ENCODE results near the gene PCMTD2. TPM values are rescaled to one million over a fixed set of nuclear protein-coding genes. Genes with fewer than 3 reads are reported as not detected.
A peak's percentile ranks its signal among the peaks of the same experiment; 100 is the strongest.
"Not testable (repeated sequence)": the region's sequence is repeated elsewhere in the genome, so short reads cannot be mapped to it uniquely, and the experiment has no call there.

Gene PCMTD2
- total RNA-seq, 1 donor, result 59.5 TPM

DNA sequence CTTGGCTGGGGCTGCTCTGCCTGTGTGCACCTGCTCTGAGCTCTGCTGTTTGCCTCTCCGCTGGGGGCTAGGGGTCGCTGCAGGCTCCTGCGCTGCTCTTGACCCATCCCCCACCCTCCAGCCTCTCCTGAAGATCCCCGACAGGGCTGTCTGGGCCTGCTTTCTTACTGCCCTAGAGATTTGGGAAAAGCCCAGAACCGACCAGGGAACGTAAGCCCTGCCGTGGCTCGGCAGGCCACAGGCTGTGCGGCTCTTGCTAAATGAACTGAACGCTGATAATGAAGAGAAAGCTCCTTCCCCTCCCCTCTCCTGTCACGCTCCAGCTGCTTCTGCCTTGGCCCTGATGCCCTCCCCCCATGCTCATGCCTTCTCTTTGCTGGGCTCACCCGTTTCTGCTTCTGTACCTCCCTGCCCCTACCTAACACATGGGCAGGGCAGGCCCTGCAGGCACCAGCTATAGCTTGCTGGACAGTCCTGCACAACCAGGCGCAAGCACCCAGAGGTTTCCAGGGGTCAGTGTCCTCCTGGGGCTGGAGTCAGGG lies 32.0 kb upstream of the PCMTD2 start:
- no peak for DNase-seq (ENCODE audit: low read depth in 2 of 3, low spot score in 2 of 3)

DNA sequence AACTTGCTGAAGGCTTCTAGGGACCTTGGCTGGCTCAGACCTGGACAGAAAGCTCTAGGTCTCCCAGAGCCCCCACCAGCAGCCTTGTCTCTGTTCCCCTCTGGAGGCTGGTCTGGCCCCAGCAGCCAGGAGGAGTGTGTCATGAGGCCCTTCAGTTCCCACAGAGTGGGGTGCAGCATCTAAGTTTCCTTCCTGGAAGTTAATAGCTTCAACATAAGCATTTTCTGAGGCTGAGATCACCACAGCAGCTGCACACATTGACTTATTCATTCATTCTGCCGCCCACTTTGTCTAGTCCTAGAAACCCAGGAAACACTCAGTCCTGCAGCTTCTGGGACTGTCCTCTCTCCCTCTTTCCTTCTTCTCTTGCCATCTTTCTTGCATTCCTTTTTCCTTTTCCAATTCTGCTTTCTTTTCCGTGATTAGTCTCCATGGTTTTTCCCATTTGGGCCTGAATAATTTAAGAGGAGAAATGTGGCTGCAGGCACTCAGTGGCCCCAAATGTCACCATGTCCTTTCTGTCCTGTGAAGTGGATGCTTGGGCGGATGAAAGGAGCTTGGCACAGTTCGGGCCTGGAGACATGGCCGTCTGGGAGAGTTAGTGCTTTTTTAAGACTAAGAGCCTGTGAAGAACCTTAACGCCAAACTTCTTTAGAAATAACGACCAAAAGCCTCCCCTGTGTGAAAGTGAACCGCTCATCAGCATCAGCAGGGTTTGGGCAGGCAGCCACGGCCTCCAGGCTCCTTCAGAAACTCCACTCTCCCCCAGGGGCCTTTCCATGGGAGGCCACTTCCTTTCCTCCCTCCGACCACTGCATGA lies 31.0 kb upstream of the PCMTD2 start:
- DNase-seq (ENCODE audit: low read depth in 2 of 3, low spot score in 2 of 3), result no peak

DNA sequence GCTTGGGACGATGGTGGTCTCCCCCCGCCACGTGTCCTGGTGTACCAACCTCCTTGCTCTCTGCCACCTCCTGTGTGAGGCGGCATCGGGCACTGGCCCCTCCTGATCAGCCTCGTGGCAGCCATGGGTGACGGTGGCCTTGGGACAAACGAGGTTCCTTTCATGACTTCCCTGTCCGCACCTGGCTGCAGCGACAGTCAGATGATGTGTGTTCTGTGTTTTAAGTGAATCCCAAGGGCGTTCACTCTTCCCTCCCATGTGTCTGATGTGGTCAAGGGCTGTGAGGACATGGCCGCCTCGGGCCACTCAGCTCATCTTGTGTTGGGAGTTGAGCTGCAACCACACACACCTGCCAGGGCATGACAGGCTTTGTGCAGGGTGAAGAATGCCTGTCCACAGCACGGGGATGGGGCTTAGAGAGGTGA lies 30.4 kb upstream of the PCMTD2 start:
- DNase-seq (ENCODE audit: low read depth in 2 of 3, low spot score in 2 of 3), result no peak

DNA sequence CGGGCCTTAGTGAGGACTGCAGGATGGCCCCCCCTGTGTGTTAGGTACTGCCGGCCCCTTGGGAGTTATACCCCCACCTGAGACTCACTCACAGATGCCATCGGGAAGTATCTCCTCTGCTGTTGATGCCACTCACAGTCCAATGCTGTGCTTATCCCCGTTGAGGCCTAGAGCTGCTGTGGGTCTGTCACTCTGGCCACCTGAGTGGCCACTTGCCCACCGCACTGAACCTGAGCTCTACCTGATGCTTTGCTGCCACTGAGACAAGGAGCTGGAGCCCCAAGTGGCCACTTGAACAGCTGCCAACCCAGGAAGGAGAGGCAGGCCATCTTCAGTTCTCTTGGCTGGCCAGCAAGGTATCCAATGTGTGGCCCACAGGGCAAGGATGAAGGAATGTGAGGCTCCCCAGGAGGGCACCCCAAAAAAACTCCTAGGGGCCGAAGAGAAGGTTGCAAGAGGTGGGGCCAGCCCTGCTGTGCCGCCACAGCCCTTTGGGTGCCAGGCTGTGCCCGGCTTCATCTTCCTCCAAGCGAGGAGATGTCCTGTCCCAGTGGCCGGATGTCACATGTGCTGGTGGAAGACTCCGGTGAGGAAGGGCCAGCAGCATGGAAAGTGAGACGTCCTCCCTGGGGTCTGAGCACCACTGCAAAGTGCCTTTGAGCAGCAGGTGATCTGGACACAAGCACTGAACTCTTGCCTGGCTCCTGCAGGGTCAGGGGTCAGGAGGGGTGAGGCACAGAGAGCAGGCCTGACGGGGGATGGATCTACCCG lies 29.5 kb upstream of the PCMTD2 start:
- no peak for DNase-seq (ENCODE audit: low read depth in 2 of 3, low spot score in 2 of 3)

DNA sequence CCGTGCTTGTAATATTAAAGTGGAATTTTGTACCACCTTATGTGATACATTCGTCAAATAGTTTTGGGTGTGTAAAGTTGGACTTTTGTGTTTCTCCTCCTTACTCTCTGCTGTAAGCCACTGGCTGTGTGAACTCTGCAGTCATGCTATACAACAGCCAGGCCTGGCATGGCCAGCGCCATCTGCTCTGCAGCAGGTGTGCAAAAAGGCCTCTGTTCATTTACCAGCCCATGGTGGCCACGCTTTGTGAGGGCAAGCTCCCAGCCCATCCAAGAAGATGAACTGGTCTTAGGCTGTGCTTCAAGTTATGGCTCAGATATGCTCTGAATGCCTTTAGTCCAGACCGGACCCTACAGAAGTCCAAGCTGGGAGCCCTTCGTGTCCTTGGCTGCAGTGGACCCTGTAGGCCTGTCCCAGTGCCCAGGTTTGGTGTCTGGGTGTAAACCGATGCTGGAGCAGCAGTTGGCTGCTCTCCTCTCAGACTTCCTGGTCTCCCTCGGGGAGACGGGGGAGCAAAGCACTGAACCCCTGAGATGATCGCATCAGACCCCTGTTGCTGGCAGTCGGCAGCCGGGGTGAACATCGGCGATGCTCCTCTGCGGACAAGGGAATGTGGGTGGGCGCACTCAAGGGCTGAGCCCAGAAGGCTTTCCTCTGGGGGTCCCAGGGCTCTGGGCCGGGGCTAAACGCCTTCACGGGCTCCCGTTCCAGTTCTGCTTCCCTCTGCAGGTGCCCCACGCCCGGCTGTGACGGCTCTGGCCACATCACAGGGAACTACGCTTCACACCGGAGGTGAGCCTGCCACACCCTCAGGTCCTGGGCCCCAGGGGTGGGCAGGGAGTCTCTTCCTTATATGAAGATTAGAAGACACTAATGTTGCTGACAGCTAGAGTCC lies 28.6 kb upstream of the PCMTD2 start:
- no peak for DNase-seq (ENCODE audit: low read depth in 2 of 3, low spot score in 2 of 3)

GRCh38 chr20:64228086-64228653 lies 27.4 kb upstream of the PCMTD2 start:
- no peak for DNase-seq (ENCODE audit: low read depth in 2 of 3, low spot score in 2 of 3)

DNA sequence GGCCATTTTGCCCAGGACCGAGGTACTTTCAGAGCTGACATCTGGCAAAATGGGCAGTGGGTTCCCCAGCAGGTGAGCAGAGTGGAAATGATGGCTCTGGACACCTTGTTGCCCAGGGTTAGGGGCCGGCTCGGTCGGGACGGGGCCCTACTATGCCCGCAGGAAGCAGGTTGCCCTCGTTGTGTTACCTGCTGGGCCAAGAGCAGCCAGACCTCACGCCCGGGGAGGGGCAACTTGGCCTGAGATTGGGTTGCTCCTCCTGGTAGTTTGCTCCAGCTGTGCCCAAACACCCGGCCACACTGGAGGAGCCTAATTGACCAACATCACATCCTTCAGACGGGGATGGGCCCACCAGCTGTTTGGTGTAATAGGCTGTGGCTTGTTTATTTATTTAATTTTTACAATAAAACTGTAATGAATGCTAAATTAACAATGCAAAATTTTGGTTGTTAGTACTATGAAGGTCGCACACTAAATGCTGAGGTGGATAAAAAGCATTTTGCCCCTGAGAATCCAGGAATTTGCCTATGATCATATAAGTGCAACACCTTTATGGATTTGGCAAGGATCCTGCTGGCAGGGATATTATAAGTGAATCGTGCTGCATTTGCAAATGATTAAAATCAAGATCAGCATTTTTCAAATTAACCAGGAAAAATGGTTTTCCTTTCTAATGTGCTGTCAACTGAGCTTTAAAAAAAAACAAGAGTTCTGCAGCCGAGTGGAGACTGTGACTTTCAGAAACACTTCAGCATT lies 26.6 kb upstream of the PCMTD2 start:
- no peak for DNase-seq (ENCODE audit: low read depth in 2 of 3, low spot score in 2 of 3)

DNA sequence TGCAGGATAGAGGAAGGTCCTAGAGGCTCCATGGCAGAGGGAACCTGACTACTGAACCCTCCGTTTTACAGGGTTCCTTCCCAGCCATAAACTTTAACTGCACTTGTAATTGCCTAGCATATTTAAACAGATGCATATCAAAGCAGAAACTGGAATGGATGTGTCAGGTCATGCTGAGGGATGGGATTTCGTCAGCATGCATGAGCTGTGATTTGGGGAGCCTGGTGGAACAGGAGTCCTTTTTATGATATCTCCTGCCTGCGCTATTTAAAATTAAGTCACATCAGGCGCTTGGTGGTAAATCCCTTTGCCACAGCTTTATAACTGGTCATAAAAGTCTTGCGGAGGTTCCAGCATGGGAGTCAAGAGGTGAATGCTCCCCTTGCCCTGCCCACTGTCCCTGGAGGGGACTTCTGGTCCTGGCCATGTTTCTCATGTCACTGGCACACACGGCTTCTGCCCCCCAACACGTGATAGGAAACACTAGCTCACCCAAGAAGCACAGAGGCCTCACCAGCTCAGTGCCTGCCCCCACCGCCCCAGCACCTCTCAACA lies 26.0 kb upstream of the PCMTD2 start:
- DNase-seq (ENCODE audit: low read depth in 2 of 3, low spot score in 2 of 3), result no peak

DNA sequence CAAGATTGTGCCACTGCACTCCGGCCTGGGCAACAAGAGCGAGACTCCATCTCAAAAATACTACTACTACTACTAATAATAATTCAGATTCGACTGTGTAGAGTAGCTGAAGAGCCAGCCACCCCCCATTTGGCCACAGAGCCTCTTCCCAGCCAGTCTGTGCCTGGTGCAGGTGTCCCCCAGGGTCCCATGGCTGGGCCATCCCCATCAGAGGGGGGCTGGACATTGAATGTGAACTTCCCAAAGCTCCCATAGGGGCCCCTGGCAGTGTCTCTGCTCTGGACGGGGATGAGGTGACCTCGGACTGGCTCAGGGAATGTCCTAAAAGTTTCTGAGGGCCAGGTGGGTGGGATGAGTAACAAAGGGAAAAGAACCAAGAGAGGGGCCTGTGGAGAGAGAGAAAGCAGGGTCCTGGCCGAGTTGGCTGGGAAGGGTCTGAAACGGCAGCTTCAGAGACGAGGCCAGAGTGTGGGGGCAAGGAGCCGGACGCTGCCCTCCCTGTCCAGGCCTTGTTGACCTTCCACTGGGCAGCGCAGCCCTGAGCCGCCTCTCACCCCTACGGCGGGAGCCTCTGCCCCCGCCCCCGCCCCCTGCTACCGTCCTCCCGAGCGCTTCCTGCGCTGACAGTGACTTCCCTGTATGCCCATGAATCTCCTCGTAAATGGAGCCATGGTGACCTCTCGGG lies 24.9 kb upstream of the PCMTD2 start:
- DNase-seq (ENCODE audit: low read depth in 2 of 3, low spot score in 2 of 3), result no peak

GRCh38 chr20:64231621-64232550 lies 23.7 kb upstream of the PCMTD2 start:
- DNase-seq (ENCODE audit: low read depth in 2 of 3, low spot score in 2 of 3), result no peak

- DNase-seq (ENCODE audit: low read depth in 2 of 3, low spot score in 2 of 3), result peak in 1 of 3 donors; percentile 20
Observed at GRCh38 chr20:64232794-64233193, 22.8 kb upstream of the PCMTD2 start.

- DNase-seq (ENCODE audit: low read depth in 2 of 3, low spot score in 2 of 3), result no peak
Observed at GRCh38 chr20:64233725-64234124, 21.8 kb upstream of the PCMTD2 start.

DNA sequence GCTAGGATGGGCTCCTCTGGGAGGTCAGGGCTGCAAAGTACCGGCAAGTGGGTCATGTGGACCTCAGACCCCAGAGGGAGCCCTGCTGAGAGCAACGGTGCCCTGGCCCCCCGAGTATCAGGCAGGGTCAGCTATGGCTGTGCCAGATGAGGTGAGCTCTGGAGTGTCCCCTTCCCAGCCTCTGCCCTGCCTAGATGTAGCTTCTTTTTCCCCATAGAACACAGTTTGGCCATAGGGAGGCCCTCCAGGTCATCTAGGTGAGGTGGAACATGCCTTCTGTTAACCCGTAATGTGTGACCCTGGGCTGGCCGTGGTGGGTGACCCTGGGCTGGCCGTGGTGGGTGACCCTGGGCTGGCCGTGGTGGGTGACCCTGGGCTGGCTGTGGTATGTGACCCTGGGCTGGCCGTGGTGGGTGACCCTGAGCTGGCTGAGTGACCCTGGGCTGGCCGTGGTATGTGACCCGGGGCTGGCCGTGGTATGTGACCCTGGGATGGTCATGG lies 21.2 kb upstream of the PCMTD2 start:
- DNase-seq (ENCODE audit: low read depth in 2 of 3, low spot score in 2 of 3), result no peak

DNA sequence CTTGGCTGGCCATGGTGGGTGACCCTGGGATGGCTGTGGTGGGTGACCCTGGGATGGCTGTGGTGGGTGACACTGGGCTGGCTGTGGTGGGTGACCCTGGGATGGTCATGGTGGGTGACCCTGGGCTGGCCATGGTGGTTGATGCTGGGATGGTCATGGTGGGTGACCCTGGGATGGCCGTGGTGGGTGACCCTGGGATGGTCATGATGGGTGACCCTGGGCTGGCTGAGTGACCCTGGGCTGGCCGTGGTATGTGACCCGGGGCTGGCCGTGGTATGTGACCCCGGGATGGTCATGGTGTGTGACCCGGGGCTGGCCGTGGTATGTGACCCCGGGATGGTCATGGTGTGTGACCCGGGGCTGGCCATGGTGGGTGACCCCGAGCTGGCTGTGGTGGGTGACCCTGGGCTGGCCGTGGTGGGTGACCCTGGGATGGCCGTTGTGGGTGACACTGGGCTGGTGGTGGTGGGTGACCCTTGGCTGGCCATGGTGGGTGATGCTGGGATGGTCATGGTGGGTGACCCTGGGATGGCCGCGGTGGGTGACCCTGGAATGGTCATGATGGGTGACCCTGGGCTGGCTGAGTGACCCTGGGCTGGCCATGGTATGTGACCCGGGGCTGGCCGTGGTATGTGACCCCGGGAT lies 20.5 kb upstream of the PCMTD2 start:
- DNase-seq (ENCODE audit: low read depth in 2 of 3, low spot score in 2 of 3), result not testable (repeated sequence)

GRCh38 chr20:64236137-64237088 lies 19.1 kb upstream of the PCMTD2 start:
- no peak for DNase-seq (ENCODE audit: low read depth in 2 of 3, low spot score in 2 of 3)

DNA sequence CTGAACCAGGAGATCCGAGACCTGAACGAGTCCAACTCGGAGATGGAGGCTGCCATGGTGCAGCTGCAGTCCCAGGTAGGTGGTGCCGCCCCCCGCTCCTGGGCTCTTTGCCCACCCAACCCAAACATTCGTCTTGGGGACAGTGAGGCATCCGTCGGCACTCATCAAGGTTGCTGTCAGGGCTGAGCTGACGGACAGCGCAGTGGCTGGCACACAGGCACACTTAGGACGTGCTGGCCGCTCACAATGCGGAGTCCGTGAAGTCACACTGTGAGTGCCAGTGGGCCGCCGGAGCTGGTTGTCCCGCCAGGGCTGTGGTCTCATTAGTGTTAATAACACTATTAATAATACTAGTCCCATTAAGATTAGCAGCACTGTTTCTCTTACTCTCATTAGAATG lies 18.2 kb upstream of the PCMTD2 start:
- no peak for DNase-seq (ENCODE audit: low read depth in 2 of 3, low spot score in 2 of 3)

All from hematopoietic multipotent progenitor cell (in vitro differentiated cells).